Prostate gland (tissue), 2 donors: ENCODE data around the gene ZNF426. TPM values are rescaled to one million over a fixed set of nuclear protein-coding genes. Genes with fewer than 3 reads are reported as not detected.
"Not testable (repeated sequence)": the region's sequence is repeated elsewhere in the genome, so short reads cannot be mapped to it uniquely, and the experiment has no call there.

Source experiments
- DNase-seq: peaks from one replicate; pipeline ENCODE4 v3.0.0-alpha.2; 2019; ENCODE audit warnings: low spot score
- H3K27ac ChIP-seq, 2 donors: fragments of 200-600 bp; sonication (generic); 2 replicates each; pipeline ENCODE4 v1.5.1; 2017 to 2019
- H3K27me3 ChIP-seq: fragments of 200-600 bp; sonication (generic); replicated peaks from 2 replicates; pipeline ENCODE4 v1.5.1; 2019; ENCODE audit not compliant: insufficient read depth
- H3K36me3 ChIP-seq, 2 donors: fragments of 200-600 bp; sonication (generic); 1 replicate in 1 of 2; 2 replicates in 1 of 2; pipeline versions ENCODE4 v1.5.1 to v1.8.1; 2017 to 2019
- H3K4me1 ChIP-seq: fragments of 200-600 bp; sonication (generic); replicated peaks from 2 replicates; pipeline ENCODE4 v1.5.1; 2019
- H3K4me3 ChIP-seq, 2 donors: fragments of 200-600 bp; sonication (generic); 2 replicates each; pipeline ENCODE4 v1.5.1; 2017 to 2019
- H3K9me3 ChIP-seq: fragments of 200-600 bp; sonication (generic); 2 replicates; pipeline ENCODE4 v1.5.1; 2017
- CTCF ChIP-seq, 4 experiments: fragments of 200-600 bp in 2 of 4; fragments of 450-650 bp in 2 of 4; sonication (generic) in 2 of 4; IDR thresholded peaks; 1 replicate in 3 of 4; 2 replicates in 1 of 4; pipeline ENCODE4 v1.5.1; 2016 to 2019; ENCODE audit warnings: antibody characterized with exemption in 4 of 4, mild to moderate bottlenecking in 2 of 4, moderate library complexity in 2 of 4
- POLR2A ChIP-seq: fragments of 450-650 bp; IDR thresholded peaks from one replicate; pipeline ENCODE4 v1.6.1; 2016; ENCODE audit warnings: antibody characterized with exemption, mild to moderate bottlenecking
- POLR2AphosphoS5 ChIP-seq: sonication (generic); formaldehyde crosslinking; IDR thresholded peaks from one replicate; pipeline ENCODE4 v1.6.1; 2017; ENCODE audit warnings: antibody characterized with exemption
- WGBS: methylation state at CpG from one replicate; pipeline ENCODE4 v1.1.5; 2018; 5-methylcytosine and 5-hydroxymethylcytosine counted together
- intact Hi-C: fragments of 100-400 bp; cut with DNase I; formaldehyde crosslinking; loops from one replicate; pipeline ENCODE4 v1.14.2; 2022
- total RNA-seq, 2 donors: library from RNA; depleted of rRNA; stranded (reverse); fragments of >200 nt; gene quantifications; one replicate each; pipeline ENCODE4 v1.1.0, GENCODE V29; 2016

Gene ZNF426
- 10 to 100 TPM; 14.6 to 17.9 TPM for total RNA-seq

DNA sequence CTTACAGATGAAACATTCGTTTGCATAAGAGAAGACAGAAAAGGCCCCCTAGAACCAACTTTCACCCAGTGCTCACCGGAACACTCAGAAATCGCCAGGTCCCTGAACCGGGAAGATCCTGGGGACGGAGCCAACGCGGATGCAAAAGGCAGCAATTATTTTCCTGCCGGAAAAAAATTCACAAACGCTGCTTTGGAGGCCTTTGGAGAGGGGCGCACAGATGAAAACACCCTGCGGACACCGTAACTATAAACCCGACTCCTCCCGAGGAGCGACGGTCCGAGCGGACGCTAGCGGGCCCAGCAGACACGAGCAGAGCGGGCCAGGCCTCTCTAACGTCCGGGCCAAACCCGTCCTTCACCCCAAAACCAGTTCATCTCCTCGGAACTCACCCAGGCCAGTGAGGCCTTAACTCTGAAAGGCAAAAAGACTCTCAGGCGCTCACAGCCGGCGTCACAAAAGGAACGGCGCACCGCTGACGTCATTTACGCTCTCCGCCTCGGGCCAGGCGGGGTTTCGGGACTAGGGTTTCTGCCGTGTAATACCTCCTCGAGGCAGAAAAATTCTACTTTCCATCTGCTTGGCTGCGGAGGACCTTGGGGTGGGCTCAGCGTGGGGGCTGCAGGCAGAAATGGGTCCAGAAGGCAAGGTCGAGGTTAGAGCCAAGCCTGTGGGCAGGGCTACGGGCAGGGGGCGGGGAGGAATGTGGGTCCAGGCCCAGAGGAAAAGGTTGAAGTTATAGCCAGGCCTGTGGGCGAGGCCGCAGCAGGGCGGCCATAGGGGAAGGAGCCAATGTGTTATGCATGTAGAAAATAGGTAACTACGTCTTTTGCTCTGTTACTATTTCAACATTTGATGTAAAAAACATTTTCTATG is at the start of gene ZNF426:
Gene ZNF426, minus strand, starts transcription at position 463 of the 876 bp plus-strand sequence. CDS start 2,413 bp downstream, outside the sequence.
- no peak for TF ChIP-seq CTCF (IDR thresholded peaks at IDR 0.05)
- TF ChIP-seq POLR2A = peak; percentile 23
- TF ChIP-seq POLR2AphosphoS5 = peak; percentile 84
- DNase-seq = peak; percentile 73
- Histone ChIP-seq H3K27ac (peak within 1 kb of the TSS; percentile 92 to 97), H3K4me1 (no peaks in the 10 kb centered on the region), H3K4me3 (peak within 1 kb of the TSS; percentile 50 to 63), H3K27me3 (no peaks in the 10 kb centered on the region), H3K9me3 (no peaks in the 10 kb centered on the region), H3K36me3 (peaks cover 12 to 24% of the 10 kb centered on the region in 2 donors)
- WGBS = 1% methylated on average over 49 of the region's 49 CpGs
- intact Hi-C loops = loop anchor here (10.0 kb wide), 1 partner anchor 104 kb away; the partner anchor contains the start of gene ZNF266

DNA sequence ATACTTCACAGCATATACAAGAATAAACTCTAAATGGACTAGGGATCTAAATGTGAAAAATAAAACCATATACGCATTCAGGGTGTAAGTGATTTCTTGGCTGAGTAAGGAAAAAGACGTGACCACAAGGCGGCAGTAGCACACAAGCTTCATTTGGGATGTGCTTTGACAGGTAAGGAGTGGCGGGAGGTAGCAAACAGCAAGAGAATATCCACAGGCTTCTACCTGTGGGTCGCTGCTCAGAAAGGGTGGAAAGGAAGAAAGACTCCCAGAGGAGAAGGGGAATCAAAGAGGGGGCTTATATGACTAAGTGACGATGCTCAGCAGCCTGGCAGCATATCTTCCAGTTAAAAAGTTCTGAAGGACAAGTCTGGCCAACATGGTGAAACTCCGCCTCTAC is 48.3 kb upstream of the ZNF426 start:
- no peaks in the 10 kb centered on the region for H3K36me3 ChIP-seq
- no peaks in the 10 kb centered on the region for H3K9me3 ChIP-seq
- WGBS = 15% methylated on average over 7 of the region's 7 CpGs
- TF ChIP-seq POLR2A (no peak), CTCF (IDR thresholded peaks at IDR 0.05) (peak; percentile 19 to 79 (median 64)), POLR2AphosphoS5 (peak; percentile 68)
- peak; percentile 78 for DNase-seq
- H3K27ac ChIP-seq = no peak overlapping the region
- no peaks in the 10 kb centered on the region for H3K27me3 ChIP-seq
- H3K4me1 ChIP-seq = no peaks in the 10 kb centered on the region
- intact Hi-C loops = loop anchor here (10.0 kb wide), 1 partner anchor 382 kb away; no protein-coding TSS in a partner anchor
- H3K4me3 ChIP-seq = no peak overlapping the region

GRCh38 chr19:9584073-9584833 is 45.8 kb upstream of the ZNF426 start, which contains the start of gene ZNF121:
TSS of gene ZNF121 (minus strand) at chr19:9584504. CDS start at chr19:9568097, 16,407 bp downstream.
- Histone ChIP-seq H3K27ac (peak within 1 kb of the TSS; percentile 94 to 97), H3K36me3 (no peaks in the 10 kb centered on the region), H3K27me3 (no peaks in the 10 kb centered on the region), H3K4me1 (no peaks in the 10 kb centered on the region), H3K4me3 (peak within 1 kb of the TSS; percentile 74 to 83), H3K9me3 (no peaks in the 10 kb centered on the region)
- TF ChIP-seq POLR2AphosphoS5 = peak; percentile 89
- peak in 1 of 4 experiments; percentile 24 for TF ChIP-seq CTCF (IDR thresholded peaks at IDR 0.05)
- TF ChIP-seq POLR2A = peak; percentile 55
- peak; percentile 76 for DNase-seq
- intact Hi-C loops = loop anchor here (2.0 to 10.0 kb wide), 2 partner anchors 209 to 379 kb away; no protein-coding TSS in a partner anchor
- under 1% methylated on average over 51 of the region's 51 CpGs for WGBS

- H3K36me3 ChIP-seq, H3K9me3 ChIP-seq, H3K27ac ChIP-seq, H3K4me3 ChIP-seq, DNase-seq, H3K27me3 ChIP-seq, H3K4me1 ChIP-seq: not testable (repeated sequence)
- WGBS = 88% methylated on average over 13 of the region's 13 CpGs
- intact Hi-C loops = loop anchor here (10.0 kb wide), 1 partner anchor 377 kb away; no protein-coding TSS in a partner anchor
These were observed 43.8 kb upstream of the ZNF426 start for GRCh38 chr19:9582081-9582725.
